Measurements from ENCODE around the gene HOGA1.
"Not testable (repeated sequence)": the region's sequence is repeated elsewhere in the genome, so short reads cannot be mapped to it uniquely, and the experiment has no call there.

The HOGA1 gene

DNA sequence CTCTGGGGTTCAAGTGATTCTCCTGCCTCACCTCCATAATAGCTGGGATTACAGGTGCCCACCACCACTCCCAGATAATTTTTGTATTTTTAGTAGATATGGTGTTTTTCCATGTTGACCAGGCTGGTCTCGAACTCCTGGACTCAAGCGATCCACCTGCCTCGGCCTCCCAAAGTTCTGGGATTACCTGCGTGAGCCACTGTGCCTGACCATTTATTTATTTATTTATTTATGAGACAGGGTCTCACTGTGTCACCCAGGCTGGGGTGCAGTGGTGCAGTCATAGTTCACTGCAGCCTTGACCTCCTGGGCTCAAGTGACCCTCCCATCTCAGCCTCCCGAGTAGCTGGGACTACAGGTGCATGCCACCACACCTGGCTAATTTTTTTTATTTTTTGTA, 29.9 kb upstream of the HOGA1 start:
- not testable (repeated sequence) for DNase-seq (ENCODE audit: low read depth in 3 of 3)

DNA sequence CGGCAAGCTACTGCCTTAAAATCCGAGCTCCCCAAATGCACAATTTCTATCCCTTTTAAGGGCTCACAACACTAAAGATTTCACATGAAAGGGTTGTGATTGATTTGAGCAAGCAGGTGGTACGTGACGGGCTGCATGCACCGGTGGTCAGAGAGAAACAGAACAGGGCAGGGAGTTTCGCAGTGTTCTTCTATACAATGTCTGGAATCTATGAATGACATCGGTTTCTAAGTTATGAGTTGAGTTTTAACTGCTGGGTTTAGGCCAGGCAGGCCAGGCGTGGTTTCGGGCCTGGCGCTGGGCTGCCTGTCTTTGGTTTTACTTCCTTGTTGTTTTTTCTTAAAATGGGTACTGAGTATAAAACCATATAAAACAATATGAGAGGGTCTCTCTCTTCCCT, 28.6 kb upstream of the HOGA1 start:
- DNase-seq (ENCODE audit: low read depth in 3 of 3) = not testable (repeated sequence)

DNA sequence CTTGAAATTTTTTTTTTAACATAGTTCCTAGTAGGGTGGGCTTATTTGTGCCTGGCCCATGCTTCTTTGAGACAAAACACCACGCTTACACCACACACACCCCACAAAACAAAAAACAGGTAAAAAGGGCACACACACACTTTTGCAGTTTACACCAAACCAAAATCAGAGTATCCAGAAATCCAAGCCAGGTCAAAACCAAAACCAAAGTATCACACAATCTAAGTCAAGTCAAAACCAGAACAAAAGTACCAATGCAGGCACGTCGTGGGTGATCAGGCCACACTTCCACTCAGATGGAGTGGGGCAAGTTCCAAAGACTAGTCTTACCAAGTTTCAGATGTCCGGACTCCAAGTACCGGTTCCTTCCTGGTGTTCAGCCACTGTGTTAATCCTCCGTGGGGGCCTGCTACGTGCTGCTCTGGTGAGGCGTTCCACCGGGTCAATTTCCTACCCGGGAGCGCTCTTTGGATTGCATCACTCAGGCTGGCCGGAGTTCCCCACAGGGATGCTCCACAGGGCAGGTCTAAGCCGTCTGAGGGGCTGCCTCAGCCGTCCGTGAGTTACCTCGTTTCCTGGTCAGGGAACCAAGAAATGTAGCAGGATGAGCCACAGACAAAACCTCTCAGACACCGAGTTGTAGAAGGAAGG, 23.3 kb upstream of the HOGA1 start:
- not testable (repeated sequence) for DNase-seq (ENCODE audit: low read depth in 3 of 3)

DNA sequence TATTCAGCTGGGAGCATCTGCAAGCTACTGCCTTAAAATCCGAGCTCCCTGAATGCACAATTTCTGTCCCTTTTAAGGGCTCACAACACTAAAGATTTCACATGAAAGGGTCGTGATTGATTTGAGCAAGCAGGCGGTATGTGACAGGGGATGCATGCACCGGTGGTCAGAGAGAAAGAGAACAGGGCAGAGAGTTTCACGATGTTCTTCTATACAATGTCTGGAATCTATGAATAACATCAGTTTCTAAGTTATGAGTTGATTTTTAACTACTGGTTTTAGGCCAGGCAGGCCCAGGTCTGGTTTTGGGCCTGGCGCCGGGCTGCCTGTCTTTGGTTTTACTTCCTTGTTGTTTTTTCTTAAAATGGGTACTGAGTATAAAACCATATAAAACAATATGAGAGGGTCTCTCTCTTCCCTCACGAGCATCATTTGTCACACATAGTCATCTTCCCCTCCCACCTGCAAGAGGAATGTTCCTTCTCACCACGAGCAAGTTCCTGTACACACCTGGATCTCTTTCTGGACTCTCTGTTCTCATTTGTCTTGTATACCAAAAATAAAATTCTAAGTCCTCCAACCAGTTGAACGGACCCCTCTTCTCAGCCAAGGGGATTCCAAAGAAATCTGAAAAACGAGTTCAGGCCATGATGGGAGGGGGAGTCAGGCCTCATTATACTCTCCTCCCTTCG, 22.7 kb upstream of the HOGA1 start:
- DNase-seq (ENCODE audit: low read depth in 3 of 3) = not testable (repeated sequence)

DNA sequence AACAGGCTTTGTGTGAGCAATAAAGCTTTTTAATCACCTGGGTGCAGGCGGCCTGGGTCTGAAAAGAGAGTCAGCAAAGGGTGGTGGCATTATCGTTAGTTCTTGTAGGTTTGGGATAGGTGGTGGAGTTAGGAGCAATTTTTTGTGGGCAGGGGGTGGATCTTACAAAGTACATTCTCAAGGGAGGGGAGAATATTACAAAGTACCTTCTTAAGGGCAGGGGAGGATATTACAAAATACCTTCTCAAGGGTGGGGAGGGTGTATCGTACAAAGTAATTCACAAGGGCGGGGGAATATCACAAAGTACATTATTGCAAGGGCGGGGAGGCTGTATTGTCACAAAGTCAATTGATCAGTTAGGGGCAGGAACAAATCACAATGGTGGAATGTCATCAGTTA, 21.9 kb upstream of the HOGA1 start:
- DNase-seq (ENCODE audit: low read depth in 3 of 3) = not testable (repeated sequence)

DNA sequence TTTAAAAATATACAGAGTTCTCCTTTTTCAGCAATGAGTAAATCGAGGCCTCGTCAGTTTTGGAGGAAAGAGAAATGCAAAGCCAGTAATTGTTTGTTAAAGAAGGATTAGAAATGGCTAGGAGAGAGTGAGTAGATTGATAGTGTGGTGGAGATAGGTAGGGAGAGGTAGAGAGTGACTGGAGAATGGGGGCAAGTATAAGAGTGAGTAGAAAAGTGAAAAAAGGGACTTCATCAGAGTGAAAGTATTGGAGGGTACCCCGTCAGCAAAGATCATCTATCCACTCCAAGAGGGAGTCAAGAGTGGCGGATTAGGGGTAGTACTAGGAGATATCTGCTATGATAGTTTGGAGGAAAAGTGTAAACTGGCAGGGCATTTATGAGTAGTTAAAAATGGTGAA, 20.9 kb upstream of the HOGA1 start:
- DNase-seq (ENCODE audit: low read depth in 3 of 3) = no peak

DNA sequence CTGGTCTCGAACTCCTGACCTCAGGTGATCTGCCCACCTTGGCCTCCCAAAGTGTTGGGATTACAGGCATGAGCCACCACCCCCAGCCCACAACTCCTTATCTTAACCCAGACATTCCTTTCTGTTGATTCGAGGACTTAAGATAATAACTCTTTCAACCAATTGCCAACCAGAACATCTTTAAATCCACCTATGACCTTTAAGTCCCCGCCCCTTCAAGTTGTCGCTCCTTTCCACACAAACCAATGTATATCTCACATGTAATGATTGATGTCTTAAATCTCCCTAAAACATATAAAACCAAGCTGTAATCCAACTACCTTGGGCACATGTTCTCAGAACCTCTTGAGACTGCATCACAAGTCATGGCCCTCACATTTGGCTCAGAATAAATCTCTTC, 19.4 kb upstream of the HOGA1 start:
- DNase-seq (ENCODE audit: low read depth in 3 of 3) = no peak

DNA sequence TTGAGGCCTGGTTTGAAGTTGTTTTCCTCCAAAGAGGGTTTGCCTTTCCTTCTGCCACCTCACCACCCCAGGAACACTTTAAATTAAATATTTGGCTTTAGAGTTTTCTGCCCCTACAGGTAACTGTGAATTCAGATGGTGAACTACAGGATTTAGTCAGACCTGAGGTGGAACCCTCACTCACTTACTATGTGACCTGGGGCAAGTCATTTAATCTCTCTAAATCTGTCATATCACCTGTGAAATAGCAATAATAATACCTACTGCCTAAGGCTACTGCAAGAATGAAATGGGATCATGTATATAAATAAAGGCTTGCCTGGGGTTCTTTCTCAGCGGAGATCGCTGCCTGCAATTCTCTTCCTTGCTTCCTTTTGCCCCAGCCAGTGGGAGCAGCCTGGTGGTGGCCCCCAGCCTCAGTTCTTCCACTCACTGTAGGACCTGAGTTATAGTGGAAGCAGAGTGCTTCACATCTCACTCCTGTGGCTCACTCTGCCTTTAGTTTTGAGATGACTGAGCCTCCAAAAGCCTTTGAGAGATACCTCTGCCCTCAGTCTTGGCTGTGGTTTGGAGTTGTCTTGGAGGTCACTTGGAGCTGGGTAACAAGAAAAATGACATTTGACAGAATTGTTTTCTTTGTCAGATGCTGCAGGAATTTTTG, 17.7 kb upstream of the HOGA1 start:
- DNase-seq (ENCODE audit: low read depth in 3 of 3) = no peak

DNA sequence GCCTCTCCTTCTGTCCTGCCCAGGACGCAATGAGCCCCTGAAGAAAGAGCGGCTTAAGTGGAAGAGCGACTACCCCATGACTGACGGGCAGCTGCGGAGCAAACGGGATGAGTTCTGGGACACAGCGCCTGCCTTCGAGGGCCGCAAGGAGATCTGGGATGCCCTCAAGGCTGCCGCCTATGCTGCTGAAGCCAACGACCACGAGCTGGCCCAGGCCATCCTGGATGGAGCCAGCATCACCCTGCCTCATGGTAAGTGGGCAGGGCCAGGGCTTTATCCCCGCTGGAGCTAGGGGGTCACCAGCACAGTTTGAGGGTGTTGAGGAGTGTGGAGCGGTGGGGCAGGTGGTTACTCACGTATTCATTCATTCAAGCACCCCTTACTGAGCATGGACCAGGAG, 16.3 kb upstream of the HOGA1 start:
- no peak for DNase-seq (ENCODE audit: low read depth in 3 of 3)

DNA sequence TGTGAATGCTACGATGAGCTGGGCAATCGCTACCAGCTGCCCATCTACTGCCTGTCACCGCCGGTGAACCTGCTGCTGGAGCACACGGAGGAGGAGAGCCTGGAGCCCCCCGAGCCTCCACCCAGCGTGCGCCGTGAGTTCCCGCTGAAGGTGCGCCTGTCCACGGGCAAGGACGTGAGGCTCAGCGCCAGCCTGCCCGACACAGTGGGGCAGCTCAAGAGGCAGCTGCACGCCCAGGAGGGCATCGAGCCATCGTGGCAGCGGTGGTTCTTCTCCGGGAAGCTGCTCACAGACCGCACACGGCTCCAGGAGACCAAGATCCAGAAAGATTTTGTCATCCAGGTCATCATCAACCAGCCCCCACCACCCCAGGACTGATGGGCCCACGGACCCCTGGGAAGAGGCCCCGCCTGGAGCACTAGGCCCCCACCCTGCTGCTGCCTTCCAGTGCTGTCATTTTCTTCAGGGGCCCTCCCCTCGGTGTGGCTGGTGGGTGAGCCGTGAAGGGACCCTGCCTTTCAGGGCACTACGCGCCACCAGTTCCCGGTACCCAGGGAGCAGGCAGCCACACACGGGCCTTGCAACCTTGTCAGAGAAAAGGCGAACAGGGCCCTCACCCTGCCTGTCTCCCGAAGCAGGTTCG, 13.9 kb upstream of the HOGA1 start:
- no peak for DNase-seq (ENCODE audit: low read depth in 3 of 3)

DNA sequence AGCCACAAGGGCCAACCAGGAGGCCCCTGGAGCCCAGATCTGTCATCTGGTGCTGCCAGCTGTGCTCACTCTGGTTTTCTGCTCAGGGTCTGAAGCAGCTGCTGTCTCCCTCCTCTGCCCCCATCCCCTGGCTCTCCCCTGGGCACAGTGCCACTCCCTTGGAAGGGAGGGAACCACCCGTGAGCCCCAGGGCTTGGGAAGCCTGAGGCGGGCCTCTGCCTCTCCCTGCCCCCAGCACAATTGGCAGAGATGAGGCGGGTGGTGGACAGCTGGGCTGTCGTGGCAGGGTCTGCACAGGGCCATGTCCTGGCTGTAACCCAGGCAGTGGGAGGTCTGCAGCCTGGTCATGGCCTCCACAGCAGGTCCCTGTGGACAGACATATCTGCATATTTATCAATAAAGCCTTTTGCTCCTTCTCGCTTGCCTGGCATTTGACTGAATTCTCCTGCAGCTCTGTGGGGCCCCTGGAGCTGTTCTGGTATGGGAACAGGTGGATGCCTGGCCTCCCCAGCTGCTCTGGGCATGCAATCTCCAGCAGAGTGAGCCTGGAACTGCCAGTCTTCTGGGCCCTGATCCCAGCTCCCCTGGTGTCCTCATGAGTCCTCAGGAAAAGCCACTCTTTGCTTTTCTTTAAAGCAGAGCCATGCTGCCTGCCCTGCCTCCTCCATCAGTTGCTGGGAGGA, 13.3 kb upstream of the HOGA1 start:
- no peak for DNase-seq (ENCODE audit: low read depth in 3 of 3)

DNA sequence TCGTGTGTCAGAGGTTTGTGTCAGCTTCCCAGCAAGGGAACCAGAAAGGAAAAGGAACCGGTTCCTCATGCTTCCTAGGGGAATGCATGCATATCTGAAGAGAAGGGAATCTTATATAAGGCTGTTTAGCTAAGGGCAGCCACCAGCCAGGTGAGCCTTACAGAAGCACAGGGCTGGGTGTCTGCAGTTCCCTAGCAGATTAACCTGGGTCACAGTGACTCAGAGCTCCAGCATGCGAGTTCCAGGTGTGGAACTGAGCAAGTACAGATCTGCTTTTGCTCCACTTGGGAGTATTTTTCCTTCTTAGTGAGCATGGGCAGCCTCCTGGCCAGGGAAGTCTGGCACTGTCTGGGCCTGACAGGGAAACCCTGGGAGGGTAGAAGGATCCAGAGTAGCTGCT, 12.6 kb upstream of the HOGA1 start:
- DNase-seq (ENCODE audit: low read depth in 3 of 3) = no peak

DNA sequence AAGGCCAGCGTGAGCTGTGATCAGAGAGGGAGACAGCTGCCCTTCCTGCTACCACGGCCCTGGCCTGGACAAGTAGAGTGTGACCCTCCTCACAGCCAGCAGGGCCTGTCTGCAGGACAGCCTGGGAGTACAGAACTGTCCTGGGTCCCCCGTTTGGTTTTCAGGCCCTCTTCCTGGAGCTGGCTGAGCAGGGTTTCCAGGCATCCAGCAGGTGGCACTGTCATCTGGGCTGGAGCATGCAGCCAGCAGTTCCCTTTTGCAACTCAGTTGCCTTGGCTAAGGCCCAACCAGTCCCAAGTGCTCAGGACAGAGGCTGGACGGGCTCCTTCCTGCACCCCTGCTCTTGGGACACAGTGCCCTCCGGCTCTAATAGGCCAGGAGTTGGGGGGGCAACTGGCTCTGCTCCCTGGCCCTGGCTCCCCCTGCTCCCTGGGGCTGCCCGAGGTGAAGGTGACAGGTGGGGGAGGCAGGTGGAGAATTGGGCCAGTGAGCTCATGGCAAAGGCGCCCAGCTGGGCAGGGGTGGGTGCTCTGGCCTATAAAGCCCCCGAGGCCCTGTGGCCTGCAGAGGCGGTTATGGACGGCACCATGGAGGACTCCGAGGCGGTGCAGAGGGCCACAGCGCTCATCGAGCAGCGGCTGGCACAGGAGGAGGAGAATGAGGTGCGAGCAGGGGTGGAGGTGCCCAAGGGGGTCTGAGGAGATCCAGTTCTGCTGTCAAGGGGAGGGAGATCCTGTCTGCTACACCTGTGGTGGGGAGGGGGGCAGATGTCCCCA, 11.8 kb upstream of the HOGA1 start, which contains the start of gene ANKRD2:
Gene ANKRD2 (plus strand): TSS at position 566 of the 776 bp plus-strand sequence. CDS start 10 bp downstream, at position 576.
- peak; percentile 24 to 69 (median 28) for DNase-seq (ENCODE audit: low read depth in 3 of 3)

DNA sequence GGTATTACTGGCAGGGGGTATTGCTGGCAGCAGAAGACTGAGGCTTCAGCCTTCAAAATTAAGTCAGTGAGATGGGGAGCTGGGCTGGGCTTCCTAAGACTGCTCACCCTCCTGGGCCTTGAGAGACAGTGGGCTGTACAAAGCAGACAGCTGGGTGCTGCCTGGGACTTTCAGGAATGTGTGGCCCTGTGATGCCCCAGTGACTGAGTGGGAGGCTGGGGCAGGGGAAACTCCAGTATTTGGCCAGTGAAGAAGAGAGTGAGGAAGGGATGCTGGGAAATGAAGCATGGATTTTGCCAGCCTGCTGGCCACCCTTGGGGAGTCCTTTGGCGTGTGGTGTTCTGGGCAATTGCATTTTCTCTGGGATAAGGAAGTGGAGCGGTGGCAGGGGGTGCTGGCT, 11.2 kb upstream of the HOGA1 start:
- DNase-seq (ENCODE audit: low read depth in 3 of 3) = no peak

DNA sequence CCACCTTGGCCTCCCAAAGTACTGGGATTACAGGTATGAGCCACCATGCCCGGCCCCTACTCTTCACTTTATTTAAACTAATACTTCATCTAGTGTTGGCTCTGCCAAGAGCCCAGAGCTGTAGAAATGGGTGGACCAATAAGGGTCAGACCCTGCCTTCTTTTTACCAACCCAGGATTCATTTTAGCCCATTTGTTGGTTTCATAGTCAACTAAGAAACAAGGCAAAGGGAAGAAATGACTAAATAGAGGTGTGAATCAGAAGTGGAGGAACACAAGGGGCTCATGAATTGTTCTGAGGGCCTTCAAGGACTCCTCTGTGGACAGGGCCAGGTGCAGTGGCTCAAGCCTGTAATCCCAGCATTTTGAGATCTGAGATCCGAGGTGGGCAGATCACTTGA, 10.5 kb upstream of the HOGA1 start:
- no peak for DNase-seq (ENCODE audit: low read depth in 3 of 3)

DNA sequence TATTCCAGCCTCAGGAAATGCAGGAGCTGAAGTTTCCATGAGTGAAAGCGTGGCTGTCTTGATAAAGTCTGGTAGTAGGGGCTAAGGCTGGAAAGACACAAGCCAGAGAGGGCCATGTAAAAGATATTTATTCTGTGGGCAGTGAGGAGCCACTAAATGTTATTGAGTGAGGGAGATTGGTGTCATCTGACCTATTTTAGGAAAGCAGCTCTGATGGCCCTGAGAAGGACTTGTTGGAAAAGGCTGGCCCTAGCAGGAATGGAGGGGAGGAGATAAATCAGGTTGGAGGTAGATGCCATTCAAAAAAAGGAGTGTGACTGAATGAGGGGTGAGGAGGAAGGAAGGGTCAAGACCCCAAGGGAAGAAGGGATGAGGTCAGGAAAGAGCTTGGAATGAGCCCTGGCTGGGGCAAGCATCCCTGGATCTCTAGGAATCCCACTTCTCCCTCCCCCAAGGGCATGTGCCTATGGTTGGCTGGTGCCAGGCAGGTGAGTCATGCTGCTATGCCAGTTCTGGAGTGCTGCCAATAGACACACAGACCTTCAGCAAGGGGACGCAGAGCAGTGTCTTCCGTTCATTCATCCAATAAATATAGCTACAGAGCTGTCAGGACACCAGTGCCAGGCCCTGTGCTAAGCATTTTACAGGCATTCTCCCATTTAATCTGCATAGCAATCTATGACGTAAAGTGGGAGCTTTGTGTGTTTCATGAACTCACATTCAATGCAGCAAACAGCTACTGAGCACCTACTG, 9.6 kb upstream of the HOGA1 start:
- no peak for DNase-seq (ENCODE audit: low read depth in 3 of 3)

DNA sequence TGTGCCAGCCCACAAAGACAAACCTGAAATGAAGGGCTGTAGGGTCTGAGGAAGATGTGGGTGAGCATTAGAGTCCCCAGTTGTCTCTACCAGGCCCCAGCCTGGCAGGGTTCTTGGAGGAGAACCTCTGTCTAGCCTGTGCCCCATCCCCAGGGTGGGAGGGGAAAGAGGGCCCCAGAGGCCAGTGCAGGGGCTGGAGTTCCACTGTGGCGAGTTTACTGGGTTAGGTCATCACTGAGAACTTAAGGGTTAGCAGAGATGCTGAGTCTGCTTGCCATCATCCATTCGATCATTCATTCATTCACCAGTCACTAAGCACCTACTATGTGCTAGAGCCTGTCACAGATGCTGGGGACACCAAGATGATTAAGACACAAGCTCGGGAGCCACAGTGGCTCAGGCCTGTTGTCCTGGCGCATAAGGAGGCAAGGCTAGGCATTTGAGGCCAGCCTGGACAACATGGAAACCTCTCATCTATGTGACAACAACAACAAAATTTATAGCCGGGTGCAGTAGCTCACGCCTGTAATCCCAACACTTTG, 9.0 kb upstream of the HOGA1 start:
- no peak for DNase-seq (ENCODE audit: low read depth in 3 of 3)

DNA sequence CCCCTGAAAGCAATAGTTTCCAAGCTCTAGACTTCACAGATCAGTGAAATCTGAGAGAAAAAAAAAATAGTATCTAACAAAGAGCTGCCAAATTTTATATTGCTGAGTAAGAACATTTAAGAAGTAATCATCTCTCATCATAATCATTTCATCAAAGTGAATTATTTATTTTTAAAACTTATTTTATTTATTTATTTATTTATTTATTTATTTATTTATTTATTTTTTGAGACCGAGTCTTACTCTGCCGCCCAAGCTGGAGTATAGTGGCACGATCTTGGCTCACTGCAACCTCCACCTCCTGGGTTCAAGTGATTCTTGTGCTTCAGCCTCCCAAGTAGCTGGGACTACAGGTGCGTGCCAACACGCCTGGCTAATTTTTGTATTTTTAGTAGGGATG, 7.7 kb upstream of the HOGA1 start:
- DNase-seq (ENCODE audit: low read depth in 3 of 3) = not testable (repeated sequence)

DNA sequence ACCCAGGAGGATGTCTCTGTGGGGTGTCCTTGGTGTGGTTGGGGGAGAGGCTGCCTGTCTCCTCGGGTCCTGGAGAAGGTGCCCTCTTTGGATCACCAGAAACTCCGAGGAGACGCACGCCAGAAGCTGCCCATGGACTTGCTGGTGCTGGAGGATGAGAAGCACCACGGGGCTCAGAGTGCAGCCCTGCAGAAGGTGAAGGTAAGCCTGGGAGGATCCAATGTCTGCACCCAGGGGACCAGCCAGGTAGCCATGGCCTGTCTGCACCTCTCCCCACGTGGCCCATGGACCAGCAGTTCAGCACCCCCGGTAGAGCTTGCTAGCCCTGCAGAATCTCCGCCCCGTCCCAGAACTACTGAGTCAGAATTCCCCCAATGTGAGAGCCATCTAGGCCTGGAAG, 6.5 kb upstream of the HOGA1 start:
- DNase-seq (ENCODE audit: low read depth in 3 of 3) = no peak

DNA sequence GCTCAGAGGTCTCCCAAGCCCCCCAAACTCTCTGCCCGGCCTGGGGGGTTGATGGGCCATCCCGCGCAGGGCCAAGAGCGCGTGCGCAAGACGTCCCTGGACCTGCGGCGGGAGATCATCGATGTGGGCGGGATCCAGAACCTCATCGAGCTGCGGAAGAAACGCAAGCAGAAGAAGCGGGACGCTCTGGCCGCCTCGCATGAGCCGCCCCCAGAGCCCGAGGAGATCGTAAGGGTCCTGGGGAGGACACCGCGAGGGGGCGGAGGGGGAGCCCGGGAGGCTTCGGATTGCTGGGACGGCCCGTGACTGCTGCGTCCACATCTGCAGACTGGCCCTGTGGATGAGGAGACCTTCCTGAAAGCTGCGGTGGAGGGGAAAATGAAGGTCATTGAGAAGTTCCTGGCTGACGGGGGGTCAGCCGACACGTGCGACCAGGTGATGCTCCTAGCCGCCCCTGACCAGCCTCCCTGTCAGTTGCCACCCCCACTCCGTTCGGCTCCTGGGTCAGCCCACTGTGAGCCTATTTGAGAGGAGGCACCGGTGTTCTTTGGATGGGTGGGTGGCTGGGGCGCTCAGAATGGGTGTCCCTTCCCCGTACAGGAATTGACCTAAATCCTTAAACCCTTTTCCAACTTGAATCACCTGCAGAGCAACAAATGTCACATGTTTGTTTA, 5.9 kb upstream of the HOGA1 start:
- no peak for DNase-seq (ENCODE audit: low read depth in 3 of 3)

Data from stimulated activated CD4-positive, alpha-beta T cell treated with anti-CD3 and anti-CD28 coated beads, TNF-alpha, amount 100 ng/mL, for 48 hours (primary cell).